Right lobe of liver (tissue), 4 donors: ENCODE measurements around the gene CAPN13.

Source experiments
- CTCF ChIP-seq, 4 donors: fragments of 200-600 bp in 3 of 4; fragments of 450-650 bp in 1 of 4; IDR thresholded peaks; one replicate each; pipeline versions ENCODE4 v1.5.1 to v1.8.0; 2016 to 2022; ENCODE audit warnings: antibody characterized with exemption in 4 of 4, mild to moderate bottlenecking in 2 of 4
- POLR2A ChIP-seq: fragments of 450-650 bp; IDR thresholded peaks from one replicate; pipeline ENCODE4 v1.6.1; 2017; ENCODE audit warnings: antibody characterized with exemption, mild to moderate bottlenecking
- donor health status: DM: no; HTN: no; CAD: no.
- donor health status: DM: no; HTN: no; CAD: no.
- donor health status: DM: no; HTN: yes; CAD: no.

- TF ChIP-seq CTCF (IDR thresholded peaks at IDR 0.05): no peak
- no peak for TF ChIP-seq POLR2A
Measured at GRCh38 chr2:30680121-30680520, 127.1 kb downstream of the CAPN13 start.
